ENCODE data around the gene XAGE1A.
"Not testable (repeated sequence)": the region's sequence is repeated elsewhere in the genome, so short reads cannot be mapped to it uniquely, and the experiment has no call there.

Gene XAGE1A, protein sequence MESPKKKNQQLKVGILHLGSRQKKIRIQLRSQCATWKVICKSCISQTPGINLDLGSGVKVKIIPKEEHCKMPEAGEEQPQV

DNA sequence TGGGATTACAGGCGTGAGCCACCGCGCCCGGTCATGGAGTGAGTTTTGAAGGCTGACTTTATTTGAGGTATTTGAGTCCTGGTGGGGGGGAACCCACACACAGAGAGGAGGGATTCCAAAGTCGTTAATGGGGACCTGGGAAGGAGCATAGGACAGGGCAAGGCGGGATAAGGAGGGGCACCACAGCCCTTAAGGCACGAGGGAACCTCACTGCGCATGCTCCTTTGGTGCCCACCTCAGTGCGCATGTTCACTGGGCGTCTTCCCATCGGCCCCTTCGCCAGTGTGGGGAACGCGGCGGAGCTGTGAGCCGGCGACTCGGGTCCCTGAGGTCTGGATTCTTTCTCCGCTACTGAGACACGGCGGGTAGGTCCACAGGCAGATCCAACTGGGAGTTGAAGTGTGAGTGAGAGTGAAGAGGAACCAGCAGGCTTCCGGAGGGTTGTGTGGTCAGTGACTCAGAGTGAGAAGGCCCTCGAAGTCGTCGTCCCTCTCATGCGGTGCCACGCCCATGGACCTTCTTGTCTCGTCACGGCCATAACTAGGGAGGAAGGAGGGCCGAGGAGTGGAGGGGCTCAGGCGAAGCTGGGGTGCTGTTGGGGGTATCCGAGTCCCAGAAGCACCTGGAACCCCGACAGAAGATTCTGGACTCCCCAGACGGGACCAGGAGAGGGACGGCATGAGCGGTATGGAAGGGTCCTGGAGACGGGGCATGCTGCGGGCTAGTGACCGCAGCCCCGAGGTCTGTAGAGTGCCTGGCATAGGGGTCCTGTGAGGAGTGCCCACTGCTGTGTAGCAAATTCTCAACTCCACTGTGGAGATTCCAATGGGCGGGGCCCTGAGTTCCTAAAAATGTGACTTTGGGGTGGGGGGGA lies at the start of gene XAGE1A:
XAGE1A (plus strand) TSS at position 264 of the 874 bp plus-strand sequence. CDS start 1,554 bp downstream, outside the sequence.
- DNase-seq (ENCODE audit: low spot score), result not testable (repeated sequence)

DNA sequence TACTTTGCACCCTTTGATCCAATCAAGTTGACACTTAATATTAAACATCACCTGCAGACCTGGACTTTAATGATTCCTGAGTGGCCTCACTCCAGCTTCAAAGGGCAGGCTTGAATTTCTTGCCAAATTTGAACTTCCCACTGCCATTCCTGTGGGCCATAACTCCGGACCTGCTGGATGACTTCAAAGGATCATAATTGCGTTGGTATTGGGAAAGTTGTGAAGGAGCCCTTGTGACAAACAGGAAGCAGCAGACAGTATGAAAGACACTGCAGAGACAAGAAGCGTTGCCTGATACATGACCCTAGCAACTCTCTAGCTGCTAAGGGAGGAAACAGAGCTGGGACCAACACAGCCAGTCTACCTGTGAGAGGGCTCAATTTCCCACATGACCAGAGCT lies 43.6 kb upstream of the XAGE1A start:
- not testable (repeated sequence) for DNase-seq (ENCODE audit: low spot score)

DNA sequence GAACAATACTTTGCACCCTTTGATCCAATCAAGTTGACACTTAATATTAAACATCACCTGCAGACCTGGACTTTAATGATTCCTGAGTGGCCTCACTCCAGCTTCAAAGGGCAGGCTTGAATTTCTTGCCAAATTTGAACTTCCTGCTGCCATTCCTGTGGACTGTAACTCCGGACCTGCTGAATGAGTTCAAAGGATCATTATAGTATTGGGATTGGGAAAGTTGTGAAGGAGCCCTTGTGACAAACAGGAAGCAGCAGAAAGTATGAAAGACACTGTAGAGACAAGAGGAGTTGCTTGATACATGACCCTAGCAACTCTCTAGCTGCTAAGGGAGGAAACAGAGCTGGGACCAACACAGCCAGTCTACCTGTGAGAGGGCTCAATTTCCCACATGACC lies 24.3 kb upstream of the XAGE1A start:
- not testable (repeated sequence) for DNase-seq (ENCODE audit: low spot score)

DNA sequence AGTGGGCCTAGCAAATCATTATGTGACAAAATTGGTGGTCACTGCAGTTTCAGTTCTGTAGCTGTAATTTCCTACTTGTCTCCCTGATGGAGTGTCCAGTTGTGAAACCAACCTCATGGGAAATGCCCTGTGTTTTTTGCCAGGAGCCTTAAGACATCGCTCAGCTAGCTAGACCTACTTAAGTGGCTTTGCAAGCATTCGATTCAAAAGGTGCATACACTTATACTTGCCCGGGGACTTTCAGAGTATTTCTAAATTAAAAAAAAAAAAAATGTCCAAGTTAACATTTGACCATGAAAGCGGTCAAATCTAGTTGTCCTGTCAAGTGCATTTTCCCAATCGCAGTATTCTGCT lies 788 bp downstream of the XAGE1A start:
- not testable (repeated sequence) for DNase-seq (ENCODE audit: low spot score)

DNA sequence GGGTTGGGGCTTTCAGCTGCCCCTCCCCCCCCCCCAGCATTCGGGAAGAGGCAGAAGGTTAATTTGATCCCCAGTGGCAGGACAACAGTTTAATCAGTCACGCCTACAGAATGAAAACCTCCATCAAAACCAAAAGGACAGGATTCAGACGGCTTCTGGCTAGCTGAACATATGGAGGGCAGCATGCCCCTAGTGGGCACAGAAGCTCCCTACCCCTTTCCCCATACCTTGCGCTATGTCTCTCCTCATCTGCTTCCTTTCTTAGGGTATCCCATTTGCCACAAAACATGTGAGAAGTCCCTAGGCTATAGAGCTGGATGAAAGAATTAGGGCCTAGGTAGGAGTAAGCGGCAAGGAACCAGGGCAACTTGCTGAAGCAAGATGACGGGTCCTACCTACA lies 5.8 kb downstream of the XAGE1A start:
- DNase-seq (ENCODE audit: low spot score), result not testable (repeated sequence)

DNA sequence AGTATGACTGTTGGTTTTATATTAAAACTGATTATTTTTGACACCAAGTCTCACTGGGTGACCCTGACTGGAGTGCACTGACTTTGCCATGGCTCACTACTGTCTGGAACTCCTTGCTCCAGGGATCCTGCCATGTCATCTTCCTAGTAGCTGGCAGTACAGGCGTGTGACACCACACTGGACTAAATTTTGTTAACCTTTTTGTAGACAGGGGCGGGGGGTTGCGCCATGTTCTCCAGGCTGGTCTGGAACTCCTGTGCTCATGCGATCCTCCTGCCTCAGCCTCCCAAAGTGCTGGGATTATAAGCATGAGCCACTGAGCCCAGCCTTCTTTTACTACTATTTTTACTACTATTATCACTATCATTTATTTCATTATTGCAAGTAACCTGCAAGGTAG lies 8.9 kb downstream of the XAGE1A start:
- no peak for DNase-seq (ENCODE audit: low spot score)

DNA sequence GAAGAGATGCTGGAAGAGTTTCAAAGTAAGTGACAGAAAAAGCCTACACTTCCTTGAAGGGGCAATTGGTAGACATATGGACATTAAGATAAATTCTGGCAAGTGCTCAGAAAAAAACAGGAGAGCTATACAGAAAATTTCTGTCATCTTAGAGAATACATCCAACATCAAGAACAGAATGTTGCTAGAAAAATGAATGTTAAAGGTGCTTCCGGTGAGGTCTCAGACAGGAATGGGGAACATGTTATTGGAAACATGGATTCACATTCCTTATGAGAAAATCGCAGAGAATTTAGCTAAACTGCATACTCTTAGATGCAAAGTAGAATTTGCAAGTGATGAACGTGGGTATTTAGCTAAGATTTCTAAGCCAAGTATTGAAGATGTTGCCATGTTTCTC lies 11.7 kb downstream of the XAGE1A start:
- no peak for DNase-seq (ENCODE audit: low spot score)

DNA sequence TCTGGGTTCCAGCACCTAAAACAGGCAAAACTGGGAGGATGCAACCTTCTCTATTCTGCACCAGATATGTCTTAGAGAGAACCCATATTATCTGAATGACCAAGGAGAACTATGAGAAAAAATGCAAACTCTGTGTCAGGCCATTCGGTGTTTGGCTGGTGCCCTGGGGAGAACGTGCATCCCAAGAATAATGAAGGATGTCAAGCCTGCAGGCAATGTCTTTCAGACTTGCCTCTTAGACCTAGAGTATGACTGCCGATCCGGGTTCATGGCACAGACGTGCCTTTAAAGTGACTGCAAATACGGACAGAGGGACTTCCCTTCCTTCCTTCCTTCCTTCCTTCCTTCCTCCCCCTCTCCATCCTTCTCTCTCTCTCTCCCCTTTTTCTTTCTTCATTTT lies 14.3 kb downstream of the XAGE1A start:
- no peak for DNase-seq (ENCODE audit: low spot score)

DNA sequence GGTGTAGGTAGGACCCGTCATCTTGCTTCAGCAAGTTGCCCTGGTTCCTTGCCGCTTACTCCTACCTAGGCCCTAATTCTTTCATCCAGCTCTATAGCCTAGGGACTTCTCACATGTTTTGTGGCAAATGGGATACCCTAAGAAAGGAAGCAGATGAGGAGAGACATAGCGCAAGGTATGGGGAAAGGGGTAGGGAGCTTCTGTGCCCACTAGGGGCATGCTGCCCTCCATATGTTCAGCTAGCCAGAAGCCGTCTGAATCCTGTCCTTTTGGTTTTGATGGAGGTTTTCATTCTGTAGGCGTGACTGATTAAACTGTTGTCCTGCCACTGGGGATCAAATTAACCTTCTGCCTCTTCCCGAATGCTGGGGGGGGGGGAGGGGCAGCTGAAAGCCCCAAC lies 15.5 kb downstream of the XAGE1A start:
- DNase-seq (ENCODE audit: low spot score), result not testable (repeated sequence)

DNA sequence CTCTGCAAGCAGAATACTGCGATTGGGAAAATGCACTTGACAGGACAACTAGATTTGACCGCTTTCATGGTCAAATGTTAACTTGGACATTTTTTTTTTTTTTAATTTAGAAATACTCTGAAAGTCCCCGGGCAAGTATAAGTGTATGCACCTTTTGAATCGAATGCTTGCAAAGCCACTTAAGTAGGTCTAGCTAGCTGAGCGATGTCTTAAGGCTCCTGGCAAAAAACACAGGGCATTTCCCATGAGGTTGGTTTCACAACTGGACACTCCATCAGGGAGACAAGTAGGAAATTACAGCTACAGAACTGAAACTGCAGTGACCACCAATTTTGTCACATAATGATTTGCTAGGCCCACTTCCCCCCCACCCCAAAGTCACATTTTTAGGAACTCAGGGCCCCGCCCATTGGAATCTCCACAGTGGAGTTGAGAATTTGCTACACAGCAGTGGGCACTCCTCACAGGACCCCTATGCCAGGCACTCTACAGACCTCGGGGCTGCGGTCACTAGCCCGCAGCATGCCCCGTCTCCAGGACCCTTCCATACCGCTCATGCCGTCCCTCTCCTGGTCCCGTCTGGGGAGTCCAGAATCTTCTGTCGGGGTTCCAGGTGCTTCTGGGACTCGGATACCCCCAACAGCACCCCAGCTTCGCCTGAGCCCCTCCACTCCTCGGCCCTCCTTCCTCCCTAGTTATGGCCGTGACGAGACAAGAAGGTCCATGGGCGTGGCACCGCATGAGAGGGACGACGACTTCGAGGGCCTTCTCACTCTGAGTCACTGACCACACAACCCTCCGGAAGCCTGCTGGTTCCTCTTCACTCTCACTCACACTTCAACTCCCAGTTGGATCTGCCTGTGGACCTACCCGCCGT lies 20.7 kb downstream of the XAGE1A start:
- not testable (repeated sequence) for DNase-seq (ENCODE audit: low spot score)

DNA sequence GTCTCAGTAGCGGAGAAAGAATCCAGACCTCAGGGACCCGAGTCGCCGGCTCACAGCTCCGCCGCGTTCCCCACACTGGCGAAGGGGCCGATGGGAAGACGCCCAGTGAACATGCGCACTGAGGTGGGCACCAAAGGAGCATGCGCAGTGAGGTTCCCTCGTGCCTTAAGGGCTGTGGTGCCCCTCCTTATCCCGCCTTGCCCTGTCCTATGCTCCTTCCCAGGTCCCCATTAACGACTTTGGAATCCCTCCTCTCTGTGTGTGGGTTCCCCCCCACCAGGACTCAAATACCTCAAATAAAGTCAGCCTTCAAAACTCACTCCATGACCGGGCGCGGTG lies 21.3 kb downstream of the XAGE1A start, which contains the start of gene XAGE1B:
XAGE1B (minus strand) TSS at position 77 of the 339 bp plus-strand sequence. CDS start 1,536 bp downstream, outside the sequence.
- DNase-seq (ENCODE audit: low spot score), result not testable (repeated sequence)

DNA sequence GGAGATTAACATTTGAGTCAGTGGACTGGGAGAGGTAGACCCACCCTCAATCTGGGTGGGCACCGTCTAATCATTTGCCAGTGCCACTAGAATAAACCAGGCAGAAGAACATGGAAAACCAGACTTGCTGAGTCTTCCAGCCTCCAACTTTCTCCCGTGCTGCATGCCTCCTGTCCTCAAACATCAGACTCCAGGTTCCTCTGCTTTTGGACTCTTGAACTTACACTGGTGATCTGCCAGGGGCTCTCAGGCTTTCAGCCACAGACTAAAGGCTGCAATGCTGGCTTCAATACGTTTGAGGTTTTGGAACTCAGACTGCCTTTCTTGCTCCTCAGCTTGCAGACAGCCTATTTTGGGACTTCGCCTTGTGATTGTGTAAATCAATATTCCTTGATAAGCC lies 45.4 kb downstream of the XAGE1A start:
- not testable (repeated sequence) for DNase-seq (ENCODE audit: low spot score)

DNA sequence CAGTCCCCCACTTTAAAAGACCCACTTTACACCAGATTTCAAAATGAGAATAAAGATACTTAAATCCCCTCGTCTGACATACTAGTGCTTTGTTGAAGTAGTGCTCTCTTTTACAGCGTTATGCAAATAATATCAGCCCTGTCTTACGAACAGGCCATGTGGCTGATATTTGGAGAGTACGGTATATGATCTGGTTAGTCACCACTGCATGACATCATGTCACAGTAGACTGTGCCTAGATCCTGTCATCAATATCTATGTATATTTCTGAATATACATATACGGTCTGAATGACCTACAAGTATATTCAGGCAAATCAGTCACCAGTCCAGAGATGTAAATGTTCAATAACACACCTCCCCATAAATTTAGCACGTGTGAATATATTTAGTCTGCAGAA lies 46.7 kb downstream of the XAGE1A start:
- no peak for DNase-seq (ENCODE audit: low spot score)

DNA sequence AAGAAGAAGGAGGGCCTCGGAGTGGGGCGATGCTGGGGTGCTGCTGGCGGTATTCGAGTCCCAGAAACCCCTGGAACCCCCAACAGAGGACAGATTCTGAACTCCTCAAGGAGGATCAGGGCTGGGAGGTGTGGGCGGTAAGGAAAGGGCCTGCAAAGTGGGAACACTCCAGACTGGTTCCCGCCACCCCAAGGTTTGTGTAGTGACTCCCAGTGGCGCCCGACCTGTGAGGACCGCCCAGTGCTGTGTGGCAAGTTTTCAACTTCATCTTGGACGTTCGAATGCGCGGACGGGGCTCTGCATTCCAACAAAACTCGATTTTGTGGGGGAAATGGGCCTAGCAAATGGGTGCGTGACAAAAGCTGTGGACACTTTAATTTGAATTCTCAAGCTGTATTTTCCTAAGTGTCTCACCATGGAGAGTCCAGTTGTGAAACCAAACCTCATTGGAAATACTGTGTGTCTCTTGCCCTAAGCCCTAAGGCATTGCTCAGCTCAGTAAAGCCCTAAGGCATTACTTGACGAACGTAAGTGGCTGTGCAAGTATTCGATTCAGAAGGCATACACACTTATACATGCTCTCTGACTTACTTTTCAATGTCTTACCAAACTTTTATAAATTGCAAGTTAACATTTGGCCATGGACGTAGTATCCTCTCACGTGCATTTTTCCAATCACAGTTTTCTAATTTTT lies 48.7 kb downstream of the XAGE1A start:
- no peak for DNase-seq (ENCODE audit: low spot score)

DNA sequence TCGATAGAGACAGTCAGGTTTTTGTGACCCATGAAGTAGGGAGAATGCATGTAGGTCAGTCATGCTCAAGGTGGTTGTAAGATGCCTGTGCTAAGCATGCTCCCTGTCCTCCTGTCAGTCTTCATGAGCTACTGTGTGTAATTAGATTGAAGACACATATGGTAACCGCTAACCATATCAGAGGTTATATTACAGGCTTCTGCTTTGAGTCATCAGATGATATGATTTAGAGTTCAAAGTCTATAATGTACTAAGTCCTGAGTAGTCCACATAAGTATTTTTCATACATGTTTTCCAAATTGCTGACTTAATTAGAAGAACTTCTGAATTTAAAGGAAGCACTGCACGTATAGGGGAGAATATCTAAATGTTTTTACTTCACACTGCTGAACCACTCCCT lies 53.2 kb downstream of the XAGE1A start:
- DNase-seq (ENCODE audit: low spot score), result not testable (repeated sequence)
